ENCODE data around the gene FYN.
"Not testable (repeated sequence)": the region's sequence is repeated elsewhere in the genome, so short reads cannot be mapped to it uniquely, and the experiment has no call there.

Gene FYN

DNA sequence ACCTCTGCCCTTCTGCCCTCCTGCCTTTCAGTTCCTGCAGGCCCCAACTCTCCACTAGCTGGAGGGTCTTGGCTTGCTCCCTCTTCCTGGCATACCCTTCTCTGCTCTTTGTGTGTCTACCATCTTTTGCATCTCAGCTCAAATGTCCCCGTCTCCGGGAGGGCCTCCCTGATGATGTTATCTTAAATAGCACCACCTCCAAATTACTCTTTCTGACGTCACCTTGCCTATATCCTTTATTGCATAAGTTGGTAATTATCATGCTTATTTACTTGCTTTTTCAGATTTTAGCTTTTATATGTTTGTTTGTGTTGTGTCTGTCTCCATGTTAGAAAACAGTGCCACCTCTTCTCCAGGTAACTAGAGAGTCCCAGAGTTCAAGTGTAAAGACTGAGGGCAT, 36.0 kb upstream of the FYN start:
- no peak for TF ChIP-seq CTCF (IDR thresholded peaks at IDR 0.05; ENCODE audit: poor library complexity, severe bottlenecking)
- H3K36me3 ChIP-seq (ENCODE audit: low read depth): no peaks in the 10 kb centered on the region
- DNase-seq (ENCODE audit: low spot score): no peak
- ATAC-seq (ENCODE audit: low read depth): no peak
- H3K4me3 ChIP-seq (ENCODE audit: severe bottlenecking): no peak overlapping the region
- no peak overlapping the region for H3K27ac ChIP-seq (ENCODE audit: poor library complexity, severe bottlenecking)
- no peaks in the 10 kb centered on the region for H3K27me3 ChIP-seq (ENCODE audit: insufficient read depth, poor library complexity, severe bottlenecking)
- no peaks in the 10 kb centered on the region for H3K4me1 ChIP-seq (ENCODE audit: insufficient read depth, poor library complexity, severe bottlenecking)
- no peaks in the 10 kb centered on the region for H3K9me3 ChIP-seq (ENCODE audit: severe bottlenecking)

GRCh38 chr6:111908365-111908764, 35.1 kb upstream of the FYN start:
- H3K4me3 ChIP-seq (ENCODE audit: severe bottlenecking); H3K9me3 ChIP-seq (ENCODE audit: severe bottlenecking); H3K27me3 ChIP-seq (ENCODE audit: insufficient read depth, poor library complexity, severe bottlenecking); H3K27ac ChIP-seq (ENCODE audit: poor library complexity, severe bottlenecking); ATAC-seq (ENCODE audit: low read depth); H3K36me3 ChIP-seq (ENCODE audit: low read depth); DNase-seq (ENCODE audit: low spot score); H3K4me1 ChIP-seq (ENCODE audit: insufficient read depth, poor library complexity, severe bottlenecking): not testable (repeated sequence)

- H3K27ac ChIP-seq (ENCODE audit: poor library complexity, severe bottlenecking): no peak overlapping the region
- no peaks in the 10 kb centered on the region for H3K4me1 ChIP-seq (ENCODE audit: insufficient read depth, poor library complexity, severe bottlenecking)
- no peak for DNase-seq (ENCODE audit: low spot score)
- TF ChIP-seq CTCF (IDR thresholded peaks at IDR 0.05; ENCODE audit: poor library complexity, severe bottlenecking): no peak
- H3K9me3 ChIP-seq (ENCODE audit: severe bottlenecking): no peaks in the 10 kb centered on the region
- H3K36me3 ChIP-seq (ENCODE audit: low read depth): no peaks in the 10 kb centered on the region
- H3K27me3 ChIP-seq (ENCODE audit: insufficient read depth, poor library complexity, severe bottlenecking): no peaks in the 10 kb centered on the region
- ATAC-seq (ENCODE audit: low read depth): no peak
- H3K4me3 ChIP-seq (ENCODE audit: severe bottlenecking): no peak overlapping the region
Measured at GRCh38 chr6:111900735-111901134, 27.5 kb upstream of the FYN start.

- Histone ChIP-seq H3K4me3 (ENCODE audit: severe bottlenecking) (no peak overlapping the region), H3K4me1 (ENCODE audit: insufficient read depth, poor library complexity, severe bottlenecking) (no peaks in the 10 kb centered on the region), H3K27me3 (ENCODE audit: insufficient read depth, poor library complexity, severe bottlenecking) (no peaks in the 10 kb centered on the region), H3K9me3 (ENCODE audit: severe bottlenecking) (no peaks in the 10 kb centered on the region), H3K36me3 (ENCODE audit: low read depth) (no peaks in the 10 kb centered on the region), H3K27ac (ENCODE audit: poor library complexity, severe bottlenecking) (no peak overlapping the region)
- ATAC-seq (ENCODE audit: low read depth): no peak
- TF ChIP-seq CTCF (IDR thresholded peaks at IDR 0.05; ENCODE audit: poor library complexity, severe bottlenecking): no peak
- no peak for DNase-seq (ENCODE audit: low spot score)
Measured at GRCh38 chr6:111899531-111899930, 26.3 kb upstream of the FYN start.

DNA sequence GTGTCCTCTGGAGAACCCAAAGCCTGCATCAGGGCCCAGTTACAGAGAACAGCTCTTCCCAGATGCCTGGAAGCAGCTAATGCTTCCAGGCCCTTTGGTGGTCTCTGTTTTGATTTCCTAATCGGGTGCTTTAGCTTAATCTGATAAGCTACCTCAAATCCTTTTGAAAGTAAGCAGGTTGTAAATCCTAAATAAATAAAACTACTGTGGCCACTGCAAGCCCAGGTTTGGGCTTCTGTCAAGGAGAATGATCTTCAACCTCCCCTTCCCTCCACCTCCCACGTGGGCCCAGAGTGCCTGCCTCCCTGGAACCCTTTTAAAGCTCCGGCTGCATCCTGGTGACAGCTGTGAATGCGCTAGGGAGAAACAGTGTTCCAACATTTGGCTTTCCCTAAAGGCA, 25.2 kb upstream of the FYN start:
- no peaks in the 10 kb centered on the region for H3K9me3 ChIP-seq (ENCODE audit: severe bottlenecking)
- ATAC-seq (ENCODE audit: low read depth) (no peak), DNase-seq (ENCODE audit: low spot score) (no peak)
- peaks cover 3% of the 10 kb centered on the region for H3K4me1 ChIP-seq (ENCODE audit: insufficient read depth, poor library complexity, severe bottlenecking)
- H3K36me3 ChIP-seq (ENCODE audit: low read depth): no peaks in the 10 kb centered on the region
- H3K27me3 ChIP-seq (ENCODE audit: insufficient read depth, poor library complexity, severe bottlenecking): no peaks in the 10 kb centered on the region
- no peak for TF ChIP-seq CTCF (IDR thresholded peaks at IDR 0.05; ENCODE audit: poor library complexity, severe bottlenecking)
- no peak overlapping the region for H3K27ac ChIP-seq (ENCODE audit: poor library complexity, severe bottlenecking)
- no peak overlapping the region for H3K4me3 ChIP-seq (ENCODE audit: severe bottlenecking)

Measured in RWPE2 (cell line).